ENCODE data around the gene TEX51.

- TF ChIP-seq CTCF (IDR thresholded peaks at IDR 0.05) (no peak), POLR2A (IDR thresholded peaks at IDR 0.05) (no peak)
Measured at GRCh38 chr2:126913881-126914615, 15.4 kb downstream of the TEX51 start.

All from right lobe of liver (tissue), 4 donors.